NCI-H2171 (cell line): ENCODE measurements around the gene PLCL1.

Source experiments
- DNase-seq: peaks from one replicate; lab custom pipeline; 2025; lab: John Stamatoyannopoulos, UW

The PLCL1 gene

GRCh38 chr2:198116756-198117155 lies 312.4 kb downstream of the PLCL1 start:
- no peak for DNase-seq

- DNase-seq: no peak
Observed at GRCh38 chr2:198117406-198118041, 313.1 kb downstream of the PLCL1 start.

GRCh38 chr2:198127627-198128026 lies 323.2 kb downstream of the PLCL1 start:
- no peak for DNase-seq

GRCh38 chr2:198129609-198130008 lies 325.2 kb downstream of the PLCL1 start:
- no peak for DNase-seq

- DNase-seq: no peak
Observed at GRCh38 chr2:198134293-198134955, 330.0 kb downstream of the PLCL1 start.

- no peak for DNase-seq
Observed at GRCh38 chr2:198135481-198135934, 331.1 kb downstream of the PLCL1 start.

GRCh38 chr2:198136142-198136541 lies 331.7 kb downstream of the PLCL1 start:
- no peak for DNase-seq

- DNase-seq: no peak
Observed at GRCh38 chr2:198137733-198138132, 333.3 kb downstream of the PLCL1 start.

- no peak for DNase-seq
Observed at GRCh38 chr2:198141726-198142125, 337.3 kb downstream of the PLCL1 start.

- no peak for DNase-seq
Observed at GRCh38 chr2:198143156-198143555, 338.8 kb downstream of the PLCL1 start.

- DNase-seq: no peak
Observed at GRCh38 chr2:198143793-198144192, 339.4 kb downstream of the PLCL1 start.

- DNase-seq: no peak
Observed at GRCh38 chr2:198144660-198145059, 340.3 kb downstream of the PLCL1 start.

GRCh38 chr2:198146346-198146940 lies 342.1 kb downstream of the PLCL1 start:
- no peak for DNase-seq

GRCh38 chr2:198157314-198157713 lies 352.9 kb downstream of the PLCL1 start:
- no peak for DNase-seq

GRCh38 chr2:198161151-198161550 lies 356.8 kb downstream of the PLCL1 start:
- DNase-seq: no peak

- no peak for DNase-seq
Observed at GRCh38 chr2:198162276-198162675, 357.9 kb downstream of the PLCL1 start.

GRCh38 chr2:198164843-198165242 lies 360.4 kb downstream of the PLCL1 start:
- DNase-seq: no peak

- DNase-seq: no peak
Observed at GRCh38 chr2:198165289-198165688, 360.9 kb downstream of the PLCL1 start.

- no peak for DNase-seq
Observed at GRCh38 chr2:198167346-198167745, 363.0 kb downstream of the PLCL1 start.

- no peak for DNase-seq
Observed at GRCh38 chr2:198168651-198169050, 364.3 kb downstream of the PLCL1 start.

- no peak for DNase-seq
Observed at GRCh38 chr2:198173242-198173641, 368.8 kb downstream of the PLCL1 start.

- no peak for DNase-seq
Observed at GRCh38 chr2:198173864-198174263, 369.5 kb downstream of the PLCL1 start.

- no peak for DNase-seq
Observed at GRCh38 chr2:198175271-198175670, 370.9 kb downstream of the PLCL1 start.
